Caco-2 (cell line): Measurements from ENCODE around the gene ZNF148. TPM values are rescaled to one million over a fixed set of nuclear protein-coding genes. Genes with fewer than 3 reads are reported as not detected.

Source experiments
- BruUV-seq: library from RNA; stranded (reverse); fragments of 400-500 nt; replicated peaks from 2 replicates; lab custom pipeline; 2021; lab: Mats Ljungman, UMichigan
- CTCF ChIA-PET: fragments of 300-600 bp; sonication (Branson Sonifier 250); formaldehyde crosslinking; loops from one replicate; lab custom pipeline; 2022; ENCODE audit warnings: antibody characterized with exemption; lab: Charles Lee
- POLR2A ChIA-PET: fragments of 300-600 bp; sonication (Branson Sonifier 250); formaldehyde crosslinking; loops from one replicate; lab custom pipeline; 2022; ENCODE audit warnings: antibody characterized with exemption; lab: Charles Lee
- DNase-seq, 2 experiments: peaks; one replicate each; pipeline versions ENCODE4 v3.0.0 to v3.0.0-alpha.2; 2020 to 2022
- H3K27me3 ChIP-seq: replicated peaks from 2 replicates; pipeline ENCODE4 v1.6.0; 2011; ENCODE audit warnings: low read length; ENCODE audit not compliant: control insufficient read depth, insufficient read depth
- H3K36me3 ChIP-seq: 2 replicates; pipeline ENCODE4 v1.5.1; 2011; ENCODE audit warnings: low read length; ENCODE audit not compliant: control insufficient read depth, insufficient read depth
- H3K4me1 ChIP-seq: fragments of 250-450 bp; sonication (Bioruptor Pico); 2 replicates; pipeline ENCODE4 v1.5.1; 2020; ENCODE audit warnings: mild to moderate bottlenecking
- H3K4me3 ChIP-seq: 2 replicates; pipeline ENCODE4 v1.5.1; 2011; ENCODE audit warnings: low read depth, mild to moderate bottlenecking, control low read depth, low read length
- H3K9me3 ChIP-seq: fragments of 250-450 bp; sonication (Bioruptor Pico); 2 replicates; pipeline ENCODE4 v1.5.1; 2020; ENCODE audit warnings: mild to moderate bottlenecking, moderate library complexity
- H3K27ac Mint-ChIP-seq: one replicate; pipeline ENCODE4 v1.8.0; 2022; ENCODE audit warnings: mixed read lengths; ENCODE audit not compliant: unreplicated experiment
- H3K27me3 Mint-ChIP-seq: one replicate; pipeline ENCODE4 v1.8.0; 2022; ENCODE audit warnings: mixed read lengths; ENCODE audit not compliant: insufficient read depth, unreplicated experiment
- H3K36me3 Mint-ChIP-seq: one replicate; pipeline ENCODE4 v1.8.0; 2022; ENCODE audit warnings: mild to moderate bottlenecking, mixed read lengths; ENCODE audit not compliant: insufficient read depth, unreplicated experiment
- H3K4me1 Mint-ChIP-seq: one replicate; pipeline ENCODE4 v1.8.0; 2022; ENCODE audit warnings: low read depth, mixed read lengths; ENCODE audit not compliant: unreplicated experiment
- H3K4me3 Mint-ChIP-seq: one replicate; pipeline ENCODE4 v1.8.0; 2022; ENCODE audit warnings: mild to moderate bottlenecking, moderate library complexity, mixed read lengths; ENCODE audit not compliant: unreplicated experiment
- H3K9me3 Mint-ChIP-seq: one replicate; pipeline ENCODE4 v1.8.0; 2022; ENCODE audit warnings: mixed read lengths; ENCODE audit not compliant: unreplicated experiment
- CTCF ChIP-seq, 2 experiments: fragments of 200-600 bp in 1 of 2; IDR thresholded peaks; 1 replicate in 1 of 2; 2 replicates in 1 of 2; pipeline versions ENCODE4 v1.5.1 to v1.8.0; 2011 to 2022; ENCODE audit warnings: antibody characterized with exemption in 1 of 2, control low read depth in 1 of 2, inconsistent platforms in 1 of 2, low read depth in 1 of 2, low read length in 1 of 2, mild to moderate bottlenecking in 1 of 2, moderate library complexity in 1 of 2; ENCODE audit not compliant: insufficient read depth in 1 of 2, severe bottlenecking in 1 of 2, unreplicated experiment in 1 of 2
- intact Hi-C: fragments of 100-400 bp; cut with micrococcal nuclease; formaldehyde crosslinking; loops from one replicate; pipeline ENCODE4 v1.10.0; 2022; ENCODE audit not compliant: unreplicated experiment
- total RNA-seq: library from RNA; stranded (reverse); gene quantifications from 2 replicates; pipeline ENCODE4 v1.2.3, GENCODE V29; 2022

The ZNF148 gene
- total RNA-seq, 1 experiment from 2014 or later: 33.3 TPM

GRCh38 chr3:125191256-125191655 lies 183.9 kb downstream of the ZNF148 start:
- no peak overlapping the region for H3K27ac Mint-ChIP-seq
- Histone ChIP-seq H3K36me3 (peaks cover 2% of the 10 kb centered on the region), H3K4me3 (no peak overlapping the region), H3K27me3 (no peaks in the 10 kb centered on the region), H3K4me1 (no peaks in the 10 kb centered on the region), H3K9me3 (no peaks in the 10 kb centered on the region)
- H3K4me1 Mint-ChIP-seq: no peaks in the 10 kb centered on the region
- no peaks in the 10 kb centered on the region for H3K27me3 Mint-ChIP-seq
- peaks cover 11% of the 10 kb centered on the region for H3K36me3 Mint-ChIP-seq
- ChIA-PET POLR2A (no interaction called here), CTCF (interaction anchor here (0.6 kb wide), 1 partner anchor 149 kb away, joined by 5 read pairs; no protein-coding TSS in a partner anchor)
- H3K4me3 Mint-ChIP-seq: no peak overlapping the region
- no peak for TF ChIP-seq CTCF (IDR thresholded peaks at IDR 0.05; ENCODE audit: insufficient read depth in 1 of 2, low read depth in 1 of 2, low read length in 1 of 2, severe bottlenecking in 1 of 2, unreplicated experiment in 1 of 2)
- no peaks in the 10 kb centered on the region for H3K9me3 Mint-ChIP-seq
- DNase-seq: no peak
- BruUV-seq: no TSS peak
- intact Hi-C loops: no loop called here

DNA sequence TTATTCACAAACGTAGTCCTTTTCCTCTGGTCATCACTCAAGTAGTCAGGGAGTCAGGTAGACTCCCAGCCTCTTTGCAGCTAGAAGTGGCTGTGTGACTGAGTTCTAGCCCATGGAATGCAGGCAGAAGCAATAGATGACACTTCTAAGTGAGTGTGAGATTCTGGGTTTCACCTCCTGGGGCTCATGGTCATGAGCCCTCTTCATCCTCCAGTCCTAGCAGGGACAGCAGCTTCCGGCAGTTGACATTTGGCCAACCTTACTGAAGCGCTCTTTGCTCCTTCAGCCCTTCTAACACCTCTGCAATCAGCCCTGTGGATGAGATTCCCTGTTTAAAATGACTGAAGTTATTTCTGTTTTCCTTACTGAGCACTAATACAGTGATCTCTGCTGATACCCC lies 184.3 kb downstream of the ZNF148 start:
- Histone ChIP-seq H3K4me3 (no peak overlapping the region), H3K4me1 (no peaks in the 10 kb centered on the region), H3K27me3 (no peaks in the 10 kb centered on the region), H3K9me3 (no peaks in the 10 kb centered on the region), H3K36me3 (peaks cover 2% of the 10 kb centered on the region)
- ChIA-PET CTCF (no interaction called here), POLR2A (no interaction called here)
- Mint-ChIP-seq H3K36me3 (peaks cover 13% of the 10 kb centered on the region), H3K4me3 (no peak overlapping the region), H3K27ac (no peak overlapping the region), H3K4me1 (no peaks in the 10 kb centered on the region), H3K27me3 (no peaks in the 10 kb centered on the region), H3K9me3 (no peaks in the 10 kb centered on the region)
- TF ChIP-seq CTCF (IDR thresholded peaks at IDR 0.05; ENCODE audit: insufficient read depth in 1 of 2, low read depth in 1 of 2, low read length in 1 of 2, severe bottlenecking in 1 of 2, unreplicated experiment in 1 of 2): no peak
- intact Hi-C loops: no loop called here
- no TSS peak for BruUV-seq
- DNase-seq: no peak

GRCh38 chr3:125189378-125190165 lies 185.6 kb downstream of the ZNF148 start:
- Mint-ChIP-seq H3K4me1 (no peaks in the 10 kb centered on the region), H3K4me3 (no peak overlapping the region), H3K9me3 (no peaks in the 10 kb centered on the region), H3K36me3 (peaks cover 23% of the 10 kb centered on the region), H3K27ac (no peak overlapping the region), H3K27me3 (no peaks in the 10 kb centered on the region)
- DNase-seq: no peak
- Histone ChIP-seq H3K9me3 (no peaks in the 10 kb centered on the region), H3K36me3 (peaks cover 2% of the 10 kb centered on the region), H3K27me3 (no peaks in the 10 kb centered on the region), H3K4me3 (no peak overlapping the region), H3K4me1 (no peaks in the 10 kb centered on the region)
- ChIA-PET POLR2A (no interaction called here), CTCF (no interaction called here)
- no peak for TF ChIP-seq CTCF (IDR thresholded peaks at IDR 0.05; ENCODE audit: insufficient read depth in 1 of 2, low read depth in 1 of 2, low read length in 1 of 2, severe bottlenecking in 1 of 2, unreplicated experiment in 1 of 2)
- intact Hi-C loops: no loop called here
- no TSS peak for BruUV-seq
